ENCODE measurements around the gene FKBP10. TPM values are rescaled to one million over a fixed set of nuclear protein-coding genes. Genes with fewer than 3 reads are reported as not detected.
A peak's percentile ranks its signal among the peaks of the same experiment; 100 is the strongest.

The FKBP10 gene
- 163 and 168 TPM in 2 replicates for total RNA-seq
- 377 and 431 TPM in 2 replicates for polyA plus RNA-seq
- 210 and 266 TPM in 2 replicates for polyA plus RNA-seq (2011; cell fraction: cytosol; rRNA removed)
- polyA plus RNA-seq (2011; cell fraction: nucleus; rRNA removed) = 701 and 710 TPM in 2 replicates
- 227 and 335 TPM in 2 replicates for polyA plus RNA-seq (2012)
- polyA minus RNA-seq = 162 and 168 TPM in 2 replicates
- 86.1 TPM for polyA minus RNA-seq (2011; cell fraction: cytosol; rRNA and poly(A)+ RNA removed)
- 97.3 and 130 TPM in 2 replicates for polyA minus RNA-seq (2011; cell fraction: nucleus; rRNA and poly(A)+ RNA removed)
- percentile 65 among the genes with signal in this experiment for Bru-seq, nascent RNA
- percentile 81 among the genes with signal in this experiment for BruChase-seq, experiment 1, labeled RNA remaining after a 6-hour chase
- percentile 76 among the genes with signal in this experiment for BruChase-seq, experiment 2, labeled RNA remaining after a 2-hour chase
- long read RNA-seq, transcript FKBP10-201 (10 exons, 2,662 nt) = major isoform, 6 of 24 reads
- long read RNA-seq, partial matches to known transcripts = 7 of 24 reads
- long read RNA-seq, other reads (novel, unspliced or antisense) = 11 of 24 reads

- no peaks in the 10 kb centered on the region for H4K20me1 ChIP-seq (replicated peaks; ENCODE audit: control insufficient read depth, extremely low read depth, insufficient read depth, low read length)
- FAIRE-seq (peak; percentile 82), DNase-seq (ENCODE audit: low read depth, low spot score) (peak; percentile 79)
- TF ChIP-seq MYC (IDR thresholded peaks at IDR 0.05; ENCODE audit: low read depth, low read length) (peak; percentile 98), POLR2A (IDR thresholded peaks at IDR 0.05; ENCODE audit: low read depth, low read length) (no peak), FOS (IDR thresholded peaks at IDR 0.05; ENCODE audit: borderline replicate concordance, insufficient read depth, low read length) (no peak), CTCF (IDR thresholded peaks at IDR 0.05; ENCODE audit: extremely low read depth in 1 of 2, insufficient read depth in 1 of 2, low read depth in 1 of 2, low read length in 2 of 2) (no peak), JUN (IDR thresholded peaks at IDR 0.05; ENCODE audit: borderline replicate concordance, insufficient read depth, insufficient read length, low read depth) (no peak), POLR2AphosphoS5 (IDR thresholded peaks at IDR 0.05; ENCODE audit: insufficient read depth, low read depth, low read length) (peak; percentile 45), EZH2 (IDR thresholded peaks at IDR 0.05; ENCODE audit: borderline replicate concordance, low read depth, low read length, severe bottlenecking) (no peak), MAX (IDR thresholded peaks at IDR 0.05; ENCODE audit: insufficient read depth, insufficient read length) (peak; percentile 61), GATA2 (IDR thresholded peaks at IDR 0.05; ENCODE audit: insufficient read depth, insufficient read length, low read depth, low read length) (no peak)
- H3K36me3 ChIP-seq (ENCODE audit: control insufficient read depth in 2 of 2, extremely low read depth in 1 of 2, insufficient read depth in 2 of 2, low read length in 2 of 2) = peaks cover 0 to 2% of the 10 kb centered on the region in 2 experiments
- H3K9me1 ChIP-seq (replicated peaks; ENCODE audit: control insufficient read depth, extremely low read depth, insufficient read depth, low read length) = no peaks in the 10 kb centered on the region
- intact Hi-C loops (cut with micrococcal nuclease) (loop anchor here (1.0 to 5.0 kb wide), 3 partner anchors 35 to 145 kb away; partner anchors contain the start of gene KLHL11), dilution Hi-C loops (cut with MboI; ENCODE audit: extremely low pct_ligation_motif_present, low sequenced_read_pairs) (no loop called here)
- H3K9me3 ChIP-seq (replicated peaks; ENCODE audit: control insufficient read depth, insufficient read depth, low read length) = no peaks in the 10 kb centered on the region
- H2AFZ ChIP-seq (ENCODE audit: low read depth, low read length) = peak within 1 kb of the TSS; percentile 94
- ChIA-PET POLR2A (interaction anchor here (1.0 to 1.9 kb wide), 3 partner anchors 26 to 53 kb away, joined by 3 to 6 read pairs (median 3); partner anchors contain the start of genes JUP and KLHL11), CTCF (interaction anchor here (1.0 to 2.8 kb wide), 7 partner anchors 16 to 117 kb away, joined by 3 to 17 read pairs (median 6); partner anchors contain the start of gene KLHL11)
- peak within 1 kb of the TSS; percentile 46 for H3K27ac ChIP-seq (ENCODE audit: insufficient read depth, low read depth, low read length)
- peak within 1 kb of the TSS; percentile 80 for H3K4me2 ChIP-seq (ENCODE audit: insufficient read depth, low read length)
- peaks cover 26% of the 10 kb centered on the region for H3K4me1 ChIP-seq (ENCODE audit: control insufficient read depth, extremely low read depth, insufficient read depth, low read length)
- peaks cover 31% of the 10 kb centered on the region for H3K79me2 ChIP-seq (ENCODE audit: control insufficient read depth, insufficient read depth, low read length)
- H3K9ac ChIP-seq (replicated peaks; ENCODE audit: extremely low read depth, insufficient read depth, low read length) = peak within 1 kb of the TSS; percentile 74
- H3K4me3 ChIP-seq (replicated peaks in 1 of 3; ENCODE audit: insufficient read depth in 1 of 3, low read depth in 1 of 3, low read length in 3 of 3) = peak within 1 kb of the TSS; percentile 51 to 81 (median 78)
- BruUV-seq (replicated peaks) = no TSS peak
- H3K27me3 ChIP-seq (ENCODE audit: control insufficient read depth in 2 of 2, insufficient read depth in 2 of 2, low read length in 2 of 2) = no peaks in the 10 kb centered on the region
Observed at GRCh38 chr17:41812381-41813151, at the start of gene FKBP10. Gene FKBP10 (plus strand): TSS chr17:41813004. CDS start chr17:41813035, 31 bp downstream.
